Measurements from ENCODE around the gene ERMAP.

The ERMAP gene, protein sequence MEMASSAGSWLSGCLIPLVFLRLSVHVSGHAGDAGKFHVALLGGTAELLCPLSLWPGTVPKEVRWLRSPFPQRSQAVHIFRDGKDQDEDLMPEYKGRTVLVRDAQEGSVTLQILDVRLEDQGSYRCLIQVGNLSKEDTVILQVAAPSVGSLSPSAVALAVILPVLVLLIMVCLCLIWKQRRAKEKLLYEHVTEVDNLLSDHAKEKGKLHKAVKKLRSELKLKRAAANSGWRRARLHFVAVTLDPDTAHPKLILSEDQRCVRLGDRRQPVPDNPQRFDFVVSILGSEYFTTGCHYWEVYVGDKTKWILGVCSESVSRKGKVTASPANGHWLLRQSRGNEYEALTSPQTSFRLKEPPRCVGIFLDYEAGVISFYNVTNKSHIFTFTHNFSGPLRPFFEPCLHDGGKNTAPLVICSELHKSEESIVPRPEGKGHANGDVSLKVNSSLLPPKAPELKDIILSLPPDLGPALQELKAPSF

DNA sequence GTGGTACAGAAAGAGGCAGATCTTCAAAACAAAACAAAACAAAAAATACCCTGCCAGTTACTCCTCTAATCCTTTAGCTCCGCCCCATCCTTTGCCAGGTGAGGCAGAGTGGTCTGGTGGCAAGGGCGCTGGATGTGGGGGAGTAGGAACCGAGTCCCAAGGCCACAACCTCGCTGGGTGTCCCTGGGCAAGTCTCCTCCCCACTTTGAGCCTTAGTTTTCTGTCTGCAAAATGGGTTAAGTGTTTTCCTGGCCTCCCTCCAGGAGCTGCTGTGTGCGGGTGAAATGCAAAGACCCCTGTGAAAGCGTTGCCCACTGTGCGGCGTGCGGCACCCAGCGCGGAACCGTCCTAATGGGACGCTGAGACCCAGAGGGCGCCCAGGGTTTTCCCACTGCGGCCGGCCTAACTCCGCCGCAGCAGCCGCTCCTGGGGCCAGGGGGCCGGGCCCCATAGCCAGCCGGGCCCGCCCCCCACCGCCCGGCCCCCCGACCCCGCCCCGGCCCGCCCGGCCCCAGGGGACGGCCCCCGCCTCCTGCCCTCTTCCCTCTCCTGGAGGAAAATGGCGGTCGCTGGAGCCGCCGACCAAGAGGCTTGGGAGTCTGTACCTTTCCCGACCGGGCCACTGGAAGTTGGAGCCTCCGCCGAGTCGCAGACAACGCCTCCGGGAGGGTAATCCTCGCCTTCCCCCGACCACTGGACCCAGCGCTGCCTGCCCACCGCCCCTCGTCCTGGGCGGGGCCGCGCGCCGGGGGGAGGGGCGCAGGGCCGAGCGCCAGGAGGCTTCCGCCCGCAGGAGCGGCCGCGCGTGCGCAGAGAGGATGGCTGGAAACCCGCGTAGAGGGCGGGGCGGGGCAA lies at the start of gene ERMAP, which contains the start of gene SVBP:
ERMAP (plus strand) TSS at position 538 of the 855 bp plus-strand sequence. CDS start 13,327 bp downstream, outside the sequence.
SVBP (minus strand) TSS at position 813 of the 855 bp plus-strand sequence. CDS start 853 bp downstream, outside the sequence.
- peak in 57 of 58 donors; percentile 51 to 94 (median 89) for DNase-seq

DNA sequence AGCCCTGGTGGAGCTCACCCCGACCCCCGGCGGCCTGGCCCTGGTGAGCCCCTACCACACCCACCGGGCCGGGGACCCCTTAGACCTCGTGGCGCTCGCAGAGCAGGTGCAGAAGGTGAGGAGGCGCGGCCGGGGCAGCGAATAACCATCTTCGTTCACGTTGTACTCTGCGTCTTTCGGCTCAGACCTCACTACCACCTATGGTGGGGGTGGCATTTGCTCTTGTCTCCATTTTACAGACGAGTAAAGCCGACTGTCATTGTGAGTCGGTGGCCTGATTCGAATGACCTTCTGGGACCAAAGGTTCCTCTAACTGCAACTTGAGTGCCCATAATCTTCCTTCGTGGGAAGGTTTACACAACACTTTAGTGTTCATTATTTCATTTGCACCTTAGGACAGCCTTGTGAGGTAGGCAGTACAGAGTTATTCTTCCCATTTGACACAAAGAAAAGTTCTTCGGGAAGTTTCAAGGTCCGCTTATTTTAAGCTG lies 49.4 kb upstream of the ERMAP start:
- DNase-seq = peak in 3 of 58 donors; percentile 50 to 63 (median 53)

DNA sequence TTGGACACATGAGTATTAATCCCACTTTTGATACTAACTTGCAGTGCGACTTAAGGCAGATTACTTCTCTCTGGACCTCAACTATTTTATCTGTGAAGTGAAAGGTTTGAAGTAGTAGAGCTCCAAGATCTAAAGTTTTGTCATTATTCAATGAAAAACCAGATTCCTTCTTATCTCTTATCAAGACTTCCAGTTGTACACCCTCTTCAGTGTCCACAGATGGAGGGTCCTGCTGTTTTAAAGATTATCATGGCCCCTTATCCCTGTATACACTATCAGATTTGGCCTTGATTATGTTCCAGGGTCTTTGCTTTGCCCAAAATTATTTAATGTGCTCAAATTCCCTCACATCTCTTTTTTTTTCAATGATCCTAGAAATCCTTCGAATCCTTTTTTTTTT lies 48.8 kb upstream of the ERMAP start:
- DNase-seq = no peak

DNA sequence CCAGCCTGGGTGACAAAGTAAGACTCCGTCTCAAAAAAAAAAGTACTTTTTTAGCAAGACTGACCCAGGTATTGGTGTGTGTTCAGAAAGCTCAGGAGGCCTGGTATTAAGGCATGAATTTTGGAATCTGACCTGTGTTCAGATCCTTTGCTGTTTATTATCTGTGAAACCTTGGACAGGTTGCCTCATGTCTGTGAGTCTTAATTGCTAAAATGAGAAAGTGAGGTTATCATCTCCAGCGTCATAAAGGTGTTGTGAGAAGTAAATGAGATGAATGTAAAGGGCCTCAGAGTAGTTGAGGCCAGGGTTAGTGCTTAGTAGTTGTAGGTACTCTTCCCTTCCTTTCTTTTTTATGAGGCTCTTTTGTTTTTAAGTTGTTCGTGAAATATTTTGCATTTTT lies 47.1 kb upstream of the ERMAP start:
- DNase-seq = no peak

DNA sequence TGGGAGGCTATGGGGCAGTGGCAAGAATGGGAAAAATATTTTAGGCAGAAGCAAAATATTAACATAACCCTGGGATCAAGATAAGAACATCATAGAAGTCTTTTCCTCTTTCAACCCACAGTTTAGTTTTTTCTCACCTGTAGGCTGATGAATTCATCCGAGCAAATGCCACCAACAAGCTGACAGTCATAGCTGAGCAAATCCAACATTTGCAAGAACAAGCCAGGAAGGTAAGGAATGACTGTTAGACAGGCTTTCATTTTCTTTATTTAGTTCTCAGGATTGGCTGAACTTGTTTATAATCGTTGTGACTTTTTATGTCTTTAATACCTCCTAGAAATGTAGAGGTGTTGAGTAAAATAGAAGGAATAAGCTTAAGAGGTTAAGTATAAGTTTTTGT lies 43.5 kb upstream of the ERMAP start:
- no peak for DNase-seq

DNA sequence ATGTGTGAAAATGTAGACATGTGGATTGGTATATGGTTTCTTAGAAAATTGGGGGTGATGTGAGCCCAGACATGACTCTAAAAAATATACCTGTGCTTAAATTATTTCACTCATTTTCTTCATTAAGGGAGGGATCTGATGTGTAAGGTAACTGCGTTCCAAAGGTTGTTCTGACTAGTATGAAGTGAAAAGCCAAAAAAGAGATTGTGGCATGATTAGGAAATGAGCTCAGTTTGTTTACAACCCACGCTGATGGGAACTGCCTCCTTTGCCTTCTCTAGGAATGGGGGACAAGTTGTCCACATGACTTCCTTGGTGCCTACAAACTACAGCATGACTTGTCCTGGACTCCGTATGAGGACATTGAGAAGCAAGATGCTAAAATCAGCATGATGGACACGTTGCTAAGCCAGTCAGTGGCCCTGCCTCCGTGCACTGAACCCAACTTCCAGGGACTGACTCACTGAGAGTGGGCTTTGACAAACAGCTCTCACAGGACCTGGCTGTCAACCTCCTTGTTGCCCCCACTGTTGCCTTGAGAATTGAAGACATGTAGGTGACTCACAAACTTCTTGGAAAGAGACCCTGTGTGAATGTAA lies 41.9 kb upstream of the ERMAP start:
- peak in 1 of 58 donors; percentile 6 for DNase-seq

DNA sequence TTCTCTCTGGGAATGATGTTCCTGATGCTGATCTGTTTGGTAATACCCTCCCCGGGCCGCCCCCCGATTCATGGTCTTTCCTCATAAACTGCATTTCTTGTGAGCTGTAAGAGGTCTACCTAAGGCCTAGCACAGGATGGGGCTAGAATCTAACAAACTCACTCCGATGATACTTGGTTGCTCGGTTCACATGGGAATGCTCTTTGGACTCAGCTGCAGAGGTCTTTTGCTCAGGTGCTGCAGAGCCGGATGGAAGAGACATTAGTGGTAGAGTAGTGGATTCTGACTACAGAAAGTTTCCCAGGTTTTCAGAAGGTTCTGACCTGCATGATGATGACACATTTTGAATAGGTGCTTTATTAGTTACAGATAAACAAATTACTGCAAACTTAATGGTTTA lies 40.4 kb upstream of the ERMAP start:
- no peak for DNase-seq

DNA sequence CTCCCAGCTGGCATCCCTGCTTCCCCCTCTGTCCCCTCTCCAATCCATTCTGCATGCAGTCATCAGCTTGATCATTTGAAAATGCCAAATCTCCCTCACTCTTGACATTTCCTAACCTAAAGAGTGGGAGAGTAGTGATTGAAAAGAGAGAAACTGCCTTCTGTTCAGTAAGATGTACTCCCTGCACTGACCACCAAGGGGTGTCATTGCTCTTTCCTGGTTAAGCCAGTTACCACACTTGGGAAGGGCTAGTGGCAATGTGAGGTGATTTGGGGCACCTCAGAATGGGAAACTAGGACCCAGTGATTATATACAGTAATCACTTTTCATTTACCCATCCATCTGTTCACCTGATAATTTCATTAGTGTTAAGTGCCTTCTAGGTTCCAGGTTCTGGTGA lies 39.1 kb upstream of the ERMAP start:
- peak in 10 of 58 donors; percentile 3 to 48 (median 26) for DNase-seq

DNA sequence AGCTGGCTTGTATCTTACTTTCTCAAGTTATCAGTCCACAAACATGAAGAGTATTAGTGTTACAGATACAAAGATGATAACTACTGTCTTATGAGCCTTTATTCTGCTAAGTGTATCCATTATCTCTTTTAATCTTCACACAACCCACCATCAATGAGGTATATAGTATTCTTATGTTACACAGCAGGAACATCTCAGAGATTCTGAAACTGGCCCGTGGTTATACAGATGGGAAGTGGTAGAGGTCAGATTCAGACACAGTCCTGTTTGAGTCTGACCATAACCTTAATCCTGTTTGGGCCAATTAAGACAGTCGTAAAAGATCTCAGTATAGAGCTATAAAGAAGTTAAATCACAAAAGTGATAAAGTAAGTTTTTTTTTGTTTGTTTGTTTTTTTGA lies 37.2 kb upstream of the ERMAP start:
- no peak for DNase-seq

DNA sequence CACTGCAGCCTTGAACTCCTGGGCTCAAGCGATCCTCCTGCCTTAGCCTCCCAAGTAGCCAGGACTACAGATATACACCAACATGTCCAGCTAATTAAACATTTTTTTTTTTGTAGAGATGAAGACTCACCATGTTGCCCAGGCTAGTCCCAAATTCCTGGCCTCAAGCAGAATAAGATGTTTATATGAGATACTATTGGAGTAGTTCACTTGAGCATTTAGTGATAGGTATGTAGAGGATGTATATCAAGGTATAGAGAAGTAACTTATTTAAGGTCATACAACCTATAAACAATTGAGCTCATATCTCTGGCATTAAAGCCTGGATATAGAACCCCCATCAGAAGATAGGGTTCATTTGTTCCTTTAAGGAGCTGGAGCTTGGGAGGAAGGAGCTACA lies 36.7 kb upstream of the ERMAP start:
- DNase-seq = no peak

DNA sequence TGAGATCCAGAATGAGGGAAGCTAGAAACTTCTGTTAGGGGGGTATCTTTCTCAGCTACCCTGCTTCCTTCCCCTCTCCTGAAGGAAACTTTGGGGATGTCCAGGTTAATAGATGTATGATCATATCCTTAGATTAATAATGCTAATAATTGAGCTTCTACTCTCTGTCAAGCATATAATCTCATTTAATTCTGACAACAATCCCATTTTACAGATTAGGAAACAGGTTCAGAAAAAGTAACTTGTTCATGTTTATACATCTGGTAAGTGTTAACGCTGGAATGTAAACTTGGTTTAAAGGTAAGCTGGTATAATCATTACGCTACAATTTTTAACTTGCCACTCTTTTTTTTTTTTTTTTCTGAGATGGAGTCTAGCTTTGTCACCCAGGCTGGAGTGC lies 33.8 kb upstream of the ERMAP start:
- DNase-seq = no peak

DNA sequence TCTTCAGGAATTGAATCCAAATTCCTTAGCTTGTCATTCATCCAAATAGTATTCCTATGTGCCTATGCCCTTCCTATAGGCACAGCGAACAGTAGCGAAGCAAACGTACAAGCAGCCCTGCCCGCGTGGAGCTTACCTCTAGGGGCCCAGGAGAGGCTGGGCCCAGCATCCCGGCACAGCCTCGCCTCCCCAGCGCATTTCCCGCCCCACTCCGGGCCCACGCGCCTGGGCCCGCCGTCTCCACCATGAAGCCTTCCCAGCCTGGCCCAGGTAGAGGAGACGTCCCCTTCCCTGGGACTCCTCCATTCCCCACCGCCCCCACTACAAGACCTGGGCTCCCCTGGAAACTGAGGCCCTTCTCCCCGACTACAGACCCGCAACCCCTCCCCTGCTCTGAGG lies 32.4 kb upstream of the ERMAP start:
- no peak for DNase-seq

DNA sequence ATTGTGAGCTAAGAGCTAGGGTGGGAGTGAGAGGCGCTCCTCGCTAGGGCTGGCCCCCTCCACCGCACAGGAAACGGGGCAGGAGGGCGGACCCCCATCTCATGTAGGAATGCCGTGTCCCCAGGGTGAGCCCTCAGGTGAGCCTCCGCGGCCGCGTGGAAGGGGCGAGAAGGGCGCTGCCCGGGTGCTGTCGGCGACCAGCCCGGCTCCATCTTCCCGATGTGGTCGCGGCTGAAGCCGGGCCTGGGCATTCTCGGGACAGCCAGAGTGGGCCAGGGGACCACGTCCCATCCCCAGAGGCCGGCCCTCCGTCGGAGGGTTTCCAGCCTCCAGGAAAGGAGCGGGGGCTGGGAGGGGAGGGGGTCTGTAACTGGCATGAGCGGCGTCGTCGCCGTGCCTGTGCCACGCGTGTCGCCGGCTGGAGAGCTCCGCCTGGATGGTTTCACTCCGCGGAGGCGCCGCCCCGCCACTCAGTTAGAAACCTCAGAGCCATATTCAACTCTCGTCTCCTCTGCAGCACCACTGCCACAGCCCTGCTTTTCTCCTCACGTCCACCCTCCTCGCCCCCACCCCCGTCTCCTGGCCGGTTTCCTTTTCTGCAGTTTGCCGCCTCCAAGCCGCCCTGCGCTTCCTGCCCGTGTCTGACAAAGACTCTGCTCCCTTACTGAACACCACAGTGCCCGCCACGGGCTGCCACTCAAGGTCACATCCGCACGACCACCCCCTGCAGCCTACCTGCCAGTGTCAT lies 31.8 kb upstream of the ERMAP start, which contains the start of gene TMEM269:
TMEM269 (plus strand) TSS at position 46 of the 748 bp plus-strand sequence. CDS start 4,903 bp downstream, outside the sequence.
- DNase-seq = peak in 24 of 58 donors; percentile 7 to 75 (median 17)

DNA sequence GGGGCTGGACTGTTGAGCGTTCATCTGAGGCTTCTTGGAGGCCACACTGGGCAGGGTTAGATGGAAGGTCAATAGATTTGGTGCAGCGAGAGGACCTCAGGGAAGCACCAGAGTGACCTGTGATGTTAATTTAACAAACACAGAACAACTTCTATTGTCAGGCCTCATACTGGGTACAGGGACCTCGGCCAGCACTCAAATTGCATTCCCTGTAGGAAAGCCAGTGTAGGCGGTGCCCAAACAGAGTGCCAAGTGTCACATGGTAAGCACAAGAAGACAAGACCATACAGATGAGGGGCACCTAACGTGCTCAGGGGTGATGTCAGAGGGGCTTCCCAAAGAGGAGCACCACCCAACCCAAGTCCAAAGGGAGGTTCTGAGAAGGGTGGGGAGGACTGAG lies 30.8 kb upstream of the ERMAP start:
- no peak for DNase-seq

DNA sequence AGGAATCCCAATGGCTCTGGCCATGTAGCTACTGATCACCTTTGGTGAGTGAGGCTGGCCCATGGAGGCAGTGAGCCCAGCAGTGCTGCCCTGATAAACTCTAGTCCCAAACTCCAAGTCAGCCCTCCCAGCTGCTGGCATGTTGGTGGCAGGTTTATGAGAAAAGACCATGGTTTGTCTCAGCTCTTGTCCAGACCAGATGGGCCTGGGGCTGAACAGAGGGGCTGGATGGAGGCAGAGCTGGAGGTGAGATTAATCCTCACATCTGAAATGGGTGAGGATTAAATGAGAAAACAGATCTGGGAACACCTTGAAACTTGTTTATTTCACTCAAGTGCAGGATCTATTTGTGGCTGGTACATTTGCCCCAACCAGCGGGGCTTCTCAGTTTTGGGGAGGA lies 28.9 kb upstream of the ERMAP start:
- DNase-seq = no peak

DNA sequence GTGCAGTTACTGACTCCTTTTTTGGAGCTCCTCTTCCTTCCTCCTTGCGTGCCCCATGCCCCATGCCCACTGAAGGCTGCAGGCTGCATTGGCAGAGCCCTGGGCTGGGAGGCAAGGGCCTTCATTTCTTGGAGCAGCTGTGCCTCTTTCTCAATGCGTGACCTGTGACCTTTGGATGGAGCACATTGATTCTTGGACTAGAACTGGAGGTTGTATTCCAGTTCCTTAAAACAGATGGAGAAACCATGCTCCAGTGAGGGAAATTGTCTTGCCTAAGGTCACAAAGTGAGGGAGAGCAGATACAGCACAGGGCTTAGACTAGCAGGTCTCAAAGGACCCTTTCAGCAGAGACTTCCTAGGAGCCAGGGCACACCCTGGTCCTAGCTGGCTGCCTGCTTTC lies 23.1 kb upstream of the ERMAP start:
- no peak for DNase-seq

DNA sequence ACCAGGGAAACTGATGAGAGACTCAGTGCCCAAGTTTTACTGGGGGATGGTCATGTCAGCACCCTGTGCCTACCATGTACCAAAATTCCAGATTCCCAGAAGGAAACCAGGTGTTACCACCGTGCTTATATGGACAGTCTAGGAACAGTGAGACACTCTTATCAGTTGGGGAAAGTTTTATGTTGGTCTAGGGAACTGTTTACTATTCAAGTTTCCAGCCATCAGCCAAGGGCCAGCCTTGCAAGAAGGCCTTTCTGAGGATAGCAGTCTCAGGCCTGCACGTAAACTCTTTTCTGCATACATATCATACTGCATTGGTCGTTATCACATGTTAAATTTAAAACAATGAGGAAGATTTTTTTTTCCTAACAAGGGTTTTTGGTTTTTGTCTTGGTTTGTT lies 19.5 kb upstream of the ERMAP start:
- no peak for DNase-seq

DNA sequence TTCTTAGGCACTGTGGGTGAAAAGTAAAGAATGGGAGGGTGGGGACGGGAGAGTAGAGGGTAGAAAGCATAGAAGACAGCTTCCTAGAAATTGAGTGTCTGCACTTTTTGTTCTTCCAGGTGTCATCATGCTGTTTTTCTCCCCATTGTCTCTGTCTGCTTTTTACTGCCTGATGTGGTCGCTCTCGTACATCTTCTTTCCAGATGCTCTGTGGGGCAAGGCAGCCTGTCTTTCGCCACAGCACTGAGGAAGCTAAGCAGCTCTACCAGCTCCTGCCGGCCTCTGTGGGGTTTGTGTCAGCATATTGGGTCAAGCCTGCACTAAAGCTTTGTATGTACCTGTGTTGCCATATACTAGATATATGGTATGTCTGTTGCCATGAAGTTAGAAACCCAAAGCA lies 18.9 kb upstream of the ERMAP start:
- no peak for DNase-seq

DNA sequence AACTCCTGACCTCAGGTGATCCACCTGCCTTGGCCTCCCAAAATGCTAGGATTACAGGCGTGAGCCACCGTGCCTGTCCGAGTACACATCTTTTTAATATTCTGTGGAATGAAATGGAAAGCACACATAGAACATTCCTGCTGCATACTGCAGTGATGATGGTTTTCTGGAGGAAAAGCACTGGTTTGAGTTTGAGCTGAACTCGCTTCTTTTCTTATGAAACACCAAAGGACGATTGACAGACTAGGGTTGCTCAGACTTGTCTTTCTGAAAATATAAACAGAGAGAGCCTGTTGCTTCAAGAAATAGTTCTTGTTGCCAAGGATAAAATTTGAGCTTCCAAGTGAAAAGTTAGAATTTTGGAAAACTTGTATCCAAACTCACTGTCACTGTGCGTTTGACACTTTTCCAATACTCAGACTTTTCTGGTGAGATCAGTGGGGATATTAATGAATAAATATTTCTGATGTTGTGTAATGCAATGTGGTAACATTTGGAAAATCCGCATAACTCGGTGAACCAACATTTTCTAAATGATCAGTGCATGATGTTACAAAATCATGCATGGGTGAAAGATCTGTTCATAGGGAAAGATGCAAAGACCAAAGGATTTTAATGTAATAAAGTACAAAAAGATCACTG lies 15.0 kb upstream of the ERMAP start:
- no peak for DNase-seq

DNA sequence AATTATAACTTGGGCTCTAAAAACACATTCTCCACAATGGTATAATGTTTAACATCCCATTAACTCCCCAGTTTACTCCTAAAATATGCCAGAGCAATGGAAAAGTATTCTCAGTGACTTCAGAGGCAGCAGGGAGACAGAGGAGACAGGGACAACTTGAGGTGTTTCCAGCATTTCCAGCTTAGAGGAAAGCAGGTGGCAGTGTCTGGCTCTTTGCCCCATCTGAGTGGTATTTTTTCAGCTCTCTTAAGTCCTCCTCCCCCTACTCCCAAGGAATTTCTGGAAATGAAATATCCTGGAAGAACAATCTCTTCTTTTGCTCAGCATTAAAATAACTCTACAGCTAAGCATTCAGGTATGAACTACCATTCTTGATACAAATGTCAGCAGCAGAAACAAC lies 10.8 kb upstream of the ERMAP start:
- no peak for DNase-seq
